Rectal smooth muscle tissue (tissue), 1 donor: ENCODE data around the gene SORCS1.

ENCODE experiments used
- H3K27ac ChIP-seq: one replicate; pipeline ENCODE4 v1.7.0; 2013; ENCODE audit warnings: low read depth, low read length, inconsistent platforms
- H3K27me3 ChIP-seq: one replicate; pipeline ENCODE4 v1.7.0; 2013; ENCODE audit warnings: low read length; ENCODE audit not compliant: control insufficient read depth, insufficient read depth
- H3K36me3 ChIP-seq: one replicate; pipeline ENCODE4 v1.7.0; 2013; ENCODE audit warnings: low read length; ENCODE audit not compliant: control insufficient read depth, insufficient read depth
- H3K4me1 ChIP-seq: one replicate; pipeline ENCODE4 v1.7.0; 2013; ENCODE audit warnings: low read length; ENCODE audit not compliant: control insufficient read depth, insufficient read depth
- H3K4me3 ChIP-seq: one replicate; pipeline ENCODE4 v1.7.0; 2013; ENCODE audit warnings: low read length
- H3K9ac ChIP-seq: one replicate; pipeline ENCODE4 v1.7.0; 2013; ENCODE audit warnings: low read length

The SORCS1 gene

DNA sequence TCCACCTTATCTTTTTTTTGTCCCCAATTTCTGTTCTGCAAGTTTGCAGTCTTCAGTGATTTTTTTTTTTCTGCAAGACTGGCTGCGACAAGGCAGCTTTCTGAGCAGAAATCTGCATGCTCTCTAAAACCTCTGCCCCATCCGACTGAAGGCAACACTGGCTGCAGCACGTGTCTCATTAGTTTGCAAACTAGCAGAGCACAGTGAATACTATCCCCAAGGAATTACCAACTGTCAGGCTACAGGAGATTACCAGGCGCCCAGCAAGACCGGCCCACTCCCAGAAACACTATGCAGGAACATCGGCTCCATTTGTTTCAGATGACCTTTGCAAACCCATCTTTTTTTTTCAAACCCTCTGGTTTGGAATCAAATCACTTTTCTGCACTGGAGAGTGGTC lies 538.8 kb downstream of the SORCS1 start:
- no peak overlapping the region for H3K9ac ChIP-seq
- H3K4me3 ChIP-seq, result no peak overlapping the region
- no peaks in the 10 kb centered on the region for H3K36me3 ChIP-seq
- no peaks in the 10 kb centered on the region for H3K4me1 ChIP-seq
- no peak overlapping the region for H3K27ac ChIP-seq
- no peaks in the 10 kb centered on the region for H3K27me3 ChIP-seq

- Histone ChIP-seq H3K27ac (no peak overlapping the region), H3K4me1 (no peaks in the 10 kb centered on the region), H3K36me3 (no peaks in the 10 kb centered on the region), H3K9ac (no peak overlapping the region), H3K27me3 (no peaks in the 10 kb centered on the region), H3K4me3 (no peak overlapping the region)
Measured at GRCh38 chr10:106619346-106619745, 545.2 kb downstream of the SORCS1 start.

DNA sequence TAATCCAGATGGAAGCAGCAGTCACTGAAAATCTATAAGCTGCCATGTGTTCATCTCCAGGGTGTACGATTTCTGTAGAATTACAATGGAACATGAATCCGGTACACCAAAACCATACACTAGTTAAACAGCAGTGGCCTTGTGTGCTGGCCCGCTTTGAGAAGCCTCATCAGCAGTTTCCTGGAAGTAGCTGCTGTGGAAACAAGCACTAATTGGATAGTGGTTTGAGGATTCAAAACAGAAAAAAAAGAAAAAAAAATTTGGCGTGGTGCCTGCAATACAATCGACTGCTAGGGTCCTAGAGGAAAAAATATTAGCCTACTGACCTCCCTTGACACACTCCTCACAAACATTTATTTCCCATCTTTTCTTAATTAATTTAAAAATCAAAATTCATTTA lies 545.9 kb downstream of the SORCS1 start:
- Histone ChIP-seq H3K4me3 (no peak overlapping the region), H3K27ac (no peak overlapping the region), H3K36me3 (no peaks in the 10 kb centered on the region), H3K27me3 (no peaks in the 10 kb centered on the region), H3K9ac (no peak overlapping the region), H3K4me1 (no peaks in the 10 kb centered on the region)

DNA sequence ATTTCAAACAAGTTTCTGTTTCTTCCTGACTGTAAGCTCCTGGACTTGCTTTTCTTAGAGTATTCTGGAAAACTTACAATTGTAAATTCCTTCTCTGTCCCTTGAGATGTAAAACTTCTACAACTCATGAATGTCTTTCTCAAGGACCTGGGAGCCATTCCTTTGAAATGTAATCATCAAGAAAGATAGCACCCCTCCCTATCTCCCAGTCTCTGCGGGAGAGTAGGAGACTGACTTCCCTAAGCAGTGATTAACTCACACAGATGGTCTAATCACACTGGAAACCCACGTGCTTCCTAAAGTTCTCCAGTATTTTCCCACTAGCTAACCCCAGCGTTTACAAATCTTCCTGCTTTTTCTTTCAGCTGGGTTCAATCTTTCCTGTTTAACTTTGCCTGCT lies 549.4 kb downstream of the SORCS1 start:
- Histone ChIP-seq H3K4me3 (no peak overlapping the region), H3K9ac (no peak overlapping the region), H3K4me1 (no peaks in the 10 kb centered on the region), H3K27me3 (no peaks in the 10 kb centered on the region), H3K27ac (no peak overlapping the region), H3K36me3 (no peaks in the 10 kb centered on the region)

GRCh38 chr10:106614293-106614692 lies 550.2 kb downstream of the SORCS1 start:
- Histone ChIP-seq H3K4me3 (no peak overlapping the region), H3K9ac (no peak overlapping the region), H3K27me3 (no peaks in the 10 kb centered on the region), H3K27ac (no peak overlapping the region), H3K36me3 (no peaks in the 10 kb centered on the region), H3K4me1 (no peaks in the 10 kb centered on the region)

DNA sequence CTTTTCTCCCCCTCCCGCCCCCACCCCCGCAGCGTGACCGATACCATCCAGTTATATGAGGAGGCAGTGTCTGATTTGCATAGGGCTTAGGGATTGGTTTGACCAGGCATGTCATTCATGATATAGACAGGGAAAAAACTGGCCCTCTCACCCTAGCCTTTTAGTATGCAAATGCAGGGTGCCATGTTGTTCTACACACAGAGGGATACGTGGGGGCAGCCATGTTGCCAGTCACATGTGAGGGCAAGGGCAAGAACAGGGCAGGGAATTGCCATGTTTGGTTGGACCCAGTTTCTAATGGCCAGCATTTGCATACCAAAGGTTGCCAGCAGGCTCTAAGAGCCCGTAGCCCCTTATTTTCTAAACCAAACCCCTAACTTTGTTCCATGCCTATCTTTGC lies 552.1 kb downstream of the SORCS1 start:
- Histone ChIP-seq H3K4me3 (no peak overlapping the region), H3K9ac (no peak overlapping the region), H3K27me3 (no peaks in the 10 kb centered on the region), H3K27ac (no peak overlapping the region), H3K36me3 (no peaks in the 10 kb centered on the region), H3K4me1 (no peaks in the 10 kb centered on the region)

GRCh38 chr10:106609470-106610266 lies 554.8 kb downstream of the SORCS1 start:
- Histone ChIP-seq H3K27ac (no peak overlapping the region), H3K9ac (no peak overlapping the region), H3K27me3 (no peaks in the 10 kb centered on the region), H3K36me3 (no peaks in the 10 kb centered on the region), H3K4me3 (no peak overlapping the region), H3K4me1 (no peaks in the 10 kb centered on the region)

DNA sequence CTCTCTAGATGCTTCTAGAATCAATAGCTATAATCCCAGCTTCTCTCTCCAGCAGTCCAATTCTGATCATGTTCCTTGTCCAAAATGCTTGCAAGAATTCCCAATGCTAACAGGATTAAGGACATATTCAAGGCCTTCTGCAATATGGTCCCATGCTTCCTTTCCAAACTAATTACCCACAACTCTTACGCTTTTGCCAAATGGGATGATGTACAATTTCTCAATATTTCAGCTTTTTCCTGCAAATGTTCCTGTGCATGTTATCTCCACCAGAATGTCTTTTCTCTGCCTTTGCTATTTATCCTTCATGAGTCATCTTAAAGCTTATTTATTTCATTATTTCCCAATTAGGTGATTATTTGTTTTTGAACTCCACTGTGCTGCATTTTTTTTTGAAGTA lies 556.4 kb downstream of the SORCS1 start:
- Histone ChIP-seq H3K9ac (no peak overlapping the region), H3K27me3 (no peaks in the 10 kb centered on the region), H3K4me1 (no peaks in the 10 kb centered on the region), H3K27ac (no peak overlapping the region), H3K4me3 (no peak overlapping the region), H3K36me3 (no peaks in the 10 kb centered on the region)

DNA sequence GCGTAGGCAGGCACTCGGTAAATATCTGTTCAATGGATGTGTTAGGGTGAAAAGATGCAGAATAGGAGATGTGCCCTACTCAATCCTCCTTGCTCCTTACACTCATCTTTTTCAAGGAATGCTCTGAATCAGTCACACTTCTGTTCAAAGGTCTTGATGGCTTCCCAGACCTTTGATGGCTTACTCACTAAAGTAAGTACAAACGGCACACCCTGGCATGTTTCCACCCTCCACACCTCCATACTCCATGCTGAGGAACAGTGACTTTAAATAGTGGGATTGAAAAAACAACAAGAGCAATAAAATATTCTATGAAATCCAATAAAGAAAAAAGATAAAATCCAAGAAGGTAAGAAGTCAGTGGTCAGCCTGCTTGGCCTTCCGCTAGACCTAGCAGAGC lies 569.2 kb downstream of the SORCS1 start:
- Histone ChIP-seq H3K4me3 (no peak overlapping the region), H3K4me1 (no peaks in the 10 kb centered on the region), H3K9ac (no peak overlapping the region), H3K27ac (no peak overlapping the region), H3K36me3 (no peaks in the 10 kb centered on the region), H3K27me3 (no peaks in the 10 kb centered on the region)

- H3K9ac ChIP-seq, result no peak overlapping the region
- H3K27me3 ChIP-seq, result no peaks in the 10 kb centered on the region
- H3K36me3 ChIP-seq, result no peaks in the 10 kb centered on the region
- no peaks in the 10 kb centered on the region for H3K4me1 ChIP-seq
- no peak overlapping the region for H3K4me3 ChIP-seq
- no peak overlapping the region for H3K27ac ChIP-seq
Measured at GRCh38 chr10:106593876-106594275, 570.6 kb downstream of the SORCS1 start.

DNA sequence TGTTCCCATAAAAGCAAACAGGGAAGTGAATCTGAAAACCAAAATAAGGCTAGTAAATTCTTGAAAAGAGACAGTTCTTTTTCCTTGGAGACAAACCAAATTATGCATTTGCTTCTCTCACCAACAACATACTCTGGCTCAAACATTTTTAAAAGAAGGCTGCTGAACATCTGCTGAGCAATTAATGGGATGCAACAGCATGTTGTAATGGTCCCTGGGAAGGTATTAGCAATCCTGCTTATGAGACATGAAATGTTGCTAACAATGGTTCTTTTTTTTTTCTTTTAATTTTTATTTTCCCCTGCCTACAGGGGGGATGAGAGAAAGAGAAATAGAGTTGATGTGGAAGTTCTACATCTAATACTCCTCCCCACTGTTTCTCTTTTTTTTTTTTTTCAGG lies 572.1 kb downstream of the SORCS1 start:
- Histone ChIP-seq H3K4me1 (no peaks in the 10 kb centered on the region), H3K36me3 (no peaks in the 10 kb centered on the region), H3K27me3 (no peaks in the 10 kb centered on the region), H3K9ac (no peak overlapping the region), H3K4me3 (no peak overlapping the region), H3K27ac (no peak overlapping the region)

DNA sequence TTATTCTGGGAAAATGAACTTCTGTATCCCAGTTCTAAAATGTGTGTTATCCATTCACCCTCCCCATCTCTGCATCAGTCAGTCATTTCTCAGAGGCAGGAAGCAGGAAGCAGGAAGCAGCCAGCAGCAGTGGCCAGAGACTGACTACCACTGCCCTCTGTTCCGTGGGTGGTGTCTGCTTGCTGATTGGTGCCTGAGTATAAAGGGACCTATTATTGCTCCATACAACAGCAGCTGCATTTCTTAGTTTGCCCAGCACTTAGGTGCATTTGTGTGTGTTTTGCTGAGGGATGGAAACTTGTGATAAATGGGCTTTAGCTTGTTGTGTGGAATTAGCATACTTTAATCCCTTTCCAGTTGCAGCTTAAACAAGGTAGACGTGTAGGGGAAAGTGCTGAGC lies 582.2 kb downstream of the SORCS1 start:
- Histone ChIP-seq H3K27me3 (no peaks in the 10 kb centered on the region), H3K4me1 (no peaks in the 10 kb centered on the region), H3K9ac (no peak overlapping the region), H3K27ac (no peak overlapping the region), H3K4me3 (no peak overlapping the region), H3K36me3 (no peaks in the 10 kb centered on the region)

- H3K4me3 ChIP-seq, result no peak overlapping the region
- H3K36me3 ChIP-seq, result no peaks in the 10 kb centered on the region
- H3K4me1 ChIP-seq, result no peaks in the 10 kb centered on the region
- H3K27ac ChIP-seq, result no peak overlapping the region
- no peak overlapping the region for H3K9ac ChIP-seq
- H3K27me3 ChIP-seq, result no peaks in the 10 kb centered on the region
Measured at GRCh38 chr10:106577756-106578155, 586.8 kb downstream of the SORCS1 start.
